H9 (cell line): Measurements from ENCODE around the gene GATD1. TPM values are rescaled to one million over a fixed set of nuclear protein-coding genes. Genes with fewer than 3 reads are reported as not detected.

ENCODE experiments used
- DNase-seq: peaks from one replicate; pipeline ENCODE4 v3.0.0-alpha.2; 2017
- H2AFZ ChIP-seq: one replicate; pipeline ENCODE4 v1.6.1; 2013; ENCODE audit warnings: mild to moderate bottlenecking, low read length, control low read depth, moderate library complexity
- H2AK5ac ChIP-seq: 2 replicates; pipeline ENCODE4 v1.6.1; 2013; ENCODE audit warnings: low read length, control low read depth, mixed read lengths; ENCODE audit not compliant: insufficient read length
- H2BK120ac ChIP-seq: one replicate; pipeline ENCODE4 v1.6.1; 2013; ENCODE audit warnings: low read depth, mild to moderate bottlenecking, low read length, control low read depth, inconsistent platforms; ENCODE audit not compliant: poor library complexity, severe bottlenecking
- H2BK12ac ChIP-seq: 2 replicates; pipeline ENCODE4 v1.6.1; 2013; ENCODE audit warnings: low read length, control low read depth, mixed read lengths, low read depth; ENCODE audit not compliant: insufficient read length
- H2BK15ac ChIP-seq: 2 replicates; pipeline ENCODE4 v1.6.1; 2013; ENCODE audit warnings: low read depth, low read length, control low read depth
- H2BK20ac ChIP-seq: one replicate; pipeline ENCODE4 v1.6.1; 2013; ENCODE audit warnings: low read depth, mild to moderate bottlenecking, low read length, control low read depth, inconsistent platforms; ENCODE audit not compliant: poor library complexity, severe bottlenecking
- H2BK5ac ChIP-seq: 2 replicates; pipeline ENCODE4 v1.6.1; 2013; ENCODE audit warnings: low read length, control low read depth, mixed read lengths; ENCODE audit not compliant: insufficient read length
- H3K14ac ChIP-seq: 2 replicates; pipeline ENCODE4 v1.6.1; 2013; ENCODE audit warnings: low read length, control low read depth; ENCODE audit not compliant: insufficient read depth
- H3K18ac ChIP-seq: 2 replicates; pipeline ENCODE4 v1.6.1; 2013; ENCODE audit warnings: low read depth, mild to moderate bottlenecking, mixed read lengths, low read length, control low read depth; ENCODE audit not compliant: insufficient read length
- H3K23ac ChIP-seq: 2 replicates; pipeline ENCODE4 v1.6.1; 2013; ENCODE audit warnings: low read length, control low read depth, mixed read lengths, low read depth; ENCODE audit not compliant: insufficient read length
- H3K23me2 ChIP-seq: 2 replicates; pipeline ENCODE4 v1.6.1; 2013; ENCODE audit warnings: low read depth, mild to moderate bottlenecking, mixed read lengths, low read length, control low read depth; ENCODE audit not compliant: insufficient read length, poor library complexity, severe bottlenecking
- H3K27ac ChIP-seq: 2 replicates; pipeline ENCODE4 v1.5.1; 2013; ENCODE audit warnings: low read length, control low read depth, mixed read lengths, low read depth; ENCODE audit not compliant: insufficient read length
- H3K27me3 ChIP-seq: 2 replicates; pipeline ENCODE4 v1.6.1; 2013; ENCODE audit warnings: low read length, control low read depth, inconsistent platforms; ENCODE audit not compliant: insufficient read depth
- H3K4ac ChIP-seq: 2 replicates; pipeline ENCODE4 v1.6.1; 2013; ENCODE audit warnings: low read depth, mild to moderate bottlenecking, control low read depth, inconsistent platforms, low read length, moderate library complexity
- H3K4me1 ChIP-seq: 2 replicates; pipeline ENCODE4 v1.6.1; 2013; ENCODE audit warnings: low read length, control low read depth, inconsistent platforms; ENCODE audit not compliant: insufficient read depth
- H3K4me2 ChIP-seq: 2 replicates; pipeline ENCODE4 v1.6.1; 2013; ENCODE audit warnings: low read length, control low read depth, mixed read lengths; ENCODE audit not compliant: insufficient read length, insufficient read depth
- H3K56ac ChIP-seq: 2 replicates; pipeline ENCODE4 v1.6.1; 2013; ENCODE audit warnings: low read depth, mild to moderate bottlenecking, mixed read lengths, low read length, control low read depth; ENCODE audit not compliant: insufficient read length
- H3K79me1 ChIP-seq: 2 replicates; pipeline ENCODE4 v1.6.1; 2013; ENCODE audit warnings: low read depth, mild to moderate bottlenecking, moderate library complexity, low read length, control low read depth, inconsistent platforms; ENCODE audit not compliant: insufficient read depth, poor library complexity, severe bottlenecking
- H3K79me2 ChIP-seq: 2 replicates; pipeline ENCODE4 v1.6.1; 2013; ENCODE audit warnings: low read length, control low read depth, inconsistent platforms; ENCODE audit not compliant: insufficient read depth
- H3K9ac ChIP-seq: 2 replicates; pipeline ENCODE4 v1.6.1; 2013; ENCODE audit warnings: low read length, control low read depth, mixed read lengths; ENCODE audit not compliant: insufficient read length; ENCODE audit errors: extremely low read depth
- H3K9me3 ChIP-seq: one replicate; pipeline ENCODE4 v1.6.1; 2013; ENCODE audit warnings: low read depth, low read length, inconsistent platforms; ENCODE audit not compliant: control insufficient read depth
- H3T11ph ChIP-seq: one replicate; pipeline ENCODE4 v1.6.1; 2013; ENCODE audit warnings: mild to moderate bottlenecking, low read length, control low read depth, inconsistent platforms
- H4K20me1 ChIP-seq: one replicate; pipeline ENCODE4 v1.6.1; 2013; ENCODE audit not compliant: control insufficient read depth, insufficient read length, insufficient read depth
- H4K5ac ChIP-seq: 2 replicates; pipeline ENCODE4 v1.6.1; 2013; ENCODE audit warnings: low read depth, mild to moderate bottlenecking, mixed read lengths, low read length, control low read depth; ENCODE audit not compliant: insufficient read length
- H4K8ac ChIP-seq: replicated peaks from 2 replicates; pipeline ENCODE4 v1.6.1; 2013; ENCODE audit warnings: low read length, control low read depth, mixed read lengths, low read depth; ENCODE audit not compliant: insufficient read length
- H4K91ac ChIP-seq: 2 replicates; pipeline ENCODE4 v1.6.1; 2013; ENCODE audit warnings: low read depth, mild to moderate bottlenecking, moderate library complexity, mixed read lengths, low read length, control low read depth; ENCODE audit not compliant: insufficient read length
- H3K27ac Mint-ChIP-seq, 3 experiments: 2 replicates in 2 of 3; 3 replicates in 1 of 3; pipeline ENCODE4 v1.8.0; 2020 to 2021; ENCODE audit warnings: mixed read lengths in 3 of 3, mild to moderate bottlenecking in 1 of 3, moderate library complexity in 1 of 3
- H3K27me3 Mint-ChIP-seq: 2 replicates; pipeline ENCODE4 v1.8.0; 2021; ENCODE audit warnings: low read depth, mild to moderate bottlenecking, moderate library complexity, mixed read lengths
- H3K36me3 Mint-ChIP-seq, 3 experiments: 2 replicates in 2 of 3; 3 replicates in 1 of 3; pipeline ENCODE4 v1.8.0; 2020 to 2021; ENCODE audit warnings: low read depth in 3 of 3, mixed read lengths in 3 of 3; ENCODE audit not compliant: insufficient read depth in 1 of 3
- H3K4me1 Mint-ChIP-seq, 2 experiments: 2 replicates each; pipeline ENCODE4 v1.8.0; 2020; ENCODE audit warnings: mixed read lengths in 2 of 2
- H3K4me3 Mint-ChIP-seq, 2 experiments: 2 replicates in 1 of 2; 3 replicates in 1 of 2; pipeline ENCODE4 v1.8.0; 2020 to 2021; ENCODE audit warnings: mild to moderate bottlenecking in 2 of 2, mixed read lengths in 2 of 2, moderate library complexity in 1 of 2
- H3K9me3 Mint-ChIP-seq, 2 experiments: 2 replicates in 1 of 2; 3 replicates in 1 of 2; pipeline ENCODE4 v1.8.0; 2020; ENCODE audit warnings: mild to moderate bottlenecking in 2 of 2, mixed read lengths in 2 of 2, moderate library complexity in 1 of 2
- WGBS: extraction: QIAGEN DNeasy Blood & Tissue Kit; methylation state at CpG from one replicate; pipeline ENCODE4 v1.1.7; 2013; ENCODE audit warnings: missing lambda C conversion rate, low lambda C conversion rate, mixed read lengths; ENCODE audit not compliant: insufficient read length; ENCODE audit errors: extremely low coverage; 5-methylcytosine and 5-hydroxymethylcytosine counted together
- total RNA-seq: library from RNA; stranded (reverse); gene quantifications from 2 replicates; pipeline ENCODE4 v1.2.1, GENCODE V29; 2021
- TF ChIP-seq, protein P1 (sequence below): fragments of 200-600 bp; sonication (generic); conservative IDR thresholded peaks from 3 replicates; pipeline ENCODE4 v1.8.0; 2021; ENCODE audit warnings: antibody characterized with exemption, mild to moderate bottlenecking

Gene GATD1
- total RNA-seq, 1 experiment from 2014 or later, result 60.0 TPM

DNA sequence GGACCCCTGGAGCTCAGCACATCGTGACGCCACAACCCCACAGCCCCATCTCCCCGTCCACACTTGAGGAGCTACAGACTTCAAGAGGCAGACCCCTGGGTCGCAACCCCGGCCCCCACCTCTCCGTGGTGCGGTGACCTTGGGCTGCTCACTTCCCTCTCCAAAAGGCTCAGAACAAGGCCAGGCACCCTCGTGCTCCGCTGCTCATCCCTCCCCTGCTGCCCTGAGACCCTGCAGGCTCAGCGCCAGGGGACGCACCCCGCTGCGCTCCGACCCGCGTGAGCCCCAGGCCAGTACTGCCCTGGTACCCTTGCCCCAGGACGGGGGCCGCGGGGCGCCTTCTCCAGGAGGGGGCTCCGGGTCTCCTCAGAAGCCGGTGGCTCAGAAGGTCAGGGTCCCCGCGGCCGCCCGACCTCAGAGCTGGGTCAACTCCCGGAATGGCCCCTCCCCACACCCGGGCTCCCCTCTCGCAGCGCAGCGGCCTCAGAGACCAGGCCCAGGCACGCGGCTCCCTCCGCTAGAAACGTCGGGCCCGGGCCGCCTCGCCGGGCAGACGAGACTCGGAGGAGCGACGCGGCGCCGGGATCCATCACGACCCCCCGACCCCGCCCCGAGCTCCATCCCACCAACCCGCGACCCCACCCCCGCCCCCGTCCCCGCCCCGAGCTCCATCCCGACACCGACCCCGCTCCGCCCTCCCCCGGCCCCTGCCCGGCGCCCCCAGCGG is 563 bp downstream of the GATD1 start:
- H3K23ac ChIP-seq, result no peak overlapping the region

More for the DNA sequence above, 563 bp downstream of the GATD1 start:
- peak overlapping the region; percentile 82 to 91 for H3K4me3 Mint-ChIP-seq
- no peaks in the 10 kb centered on the region; the same call in 1 of the 2 replicates for H3K4me1 ChIP-seq
- no peak overlapping the region for H4K91ac ChIP-seq
- H3K4ac ChIP-seq, result no peak overlapping the region
- no peak overlapping the region for H2BK20ac ChIP-seq
- H3K79me2 ChIP-seq, result peaks cover 4% of the 10 kb centered on the region; the same call in 1 of the 2 replicates
- H3K18ac ChIP-seq, result peak overlapping the region; percentile 1
- no peak overlapping the region for H2BK120ac ChIP-seq
- peaks cover 4 to 17% (median 13%) of the 10 kb centered on the region in 3 experiments; a peak in 6 of 7 replicates for H3K36me3 Mint-ChIP-seq
- H3K4me2 ChIP-seq, result peak overlapping the region; percentile 78
- H3K27me3 ChIP-seq, result no peaks in the 10 kb centered on the region
- no peaks in the 10 kb centered on the region for H4K20me1 ChIP-seq
- TF ChIP-seq, protein P1, sequence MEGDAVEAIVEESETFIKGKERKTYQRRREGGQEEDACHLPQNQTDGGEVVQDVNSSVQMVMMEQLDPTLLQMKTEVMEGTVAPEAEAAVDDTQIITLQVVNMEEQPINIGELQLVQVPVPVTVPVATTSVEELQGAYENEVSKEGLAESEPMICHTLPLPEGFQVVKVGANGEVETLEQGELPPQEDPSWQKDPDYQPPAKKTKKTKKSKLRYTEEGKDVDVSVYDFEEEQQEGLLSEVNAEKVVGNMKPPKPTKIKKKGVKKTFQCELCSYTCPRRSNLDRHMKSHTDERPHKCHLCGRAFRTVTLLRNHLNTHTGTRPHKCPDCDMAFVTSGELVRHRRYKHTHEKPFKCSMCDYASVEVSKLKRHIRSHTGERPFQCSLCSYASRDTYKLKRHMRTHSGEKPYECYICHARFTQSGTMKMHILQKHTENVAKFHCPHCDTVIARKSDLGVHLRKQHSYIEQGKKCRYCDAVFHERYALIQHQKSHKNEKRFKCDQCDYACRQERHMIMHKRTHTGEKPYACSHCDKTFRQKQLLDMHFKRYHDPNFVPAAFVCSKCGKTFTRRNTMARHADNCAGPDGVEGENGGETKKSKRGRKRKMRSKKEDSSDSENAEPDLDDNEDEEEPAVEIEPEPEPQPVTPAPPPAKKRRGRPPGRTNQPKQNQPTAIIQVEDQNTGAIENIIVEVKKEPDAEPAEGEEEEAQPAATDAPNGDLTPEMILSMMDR, result no peak
- peak overlapping the region; percentile 53 to 88 (median 59); a peak in 6 of 7 replicates for H3K27ac Mint-ChIP-seq
- H3K14ac ChIP-seq, result peak overlapping the region; percentile 16; the same call in 1 of the 2 replicates
- no peak overlapping the region for H3K56ac ChIP-seq
- no peak overlapping the region for H4K5ac ChIP-seq
- H3K27me3 Mint-ChIP-seq, result no peaks in the 10 kb centered on the region
- H2BK15ac ChIP-seq, result no peak overlapping the region
- no peak overlapping the region for H4K8ac ChIP-seq
- H3K9me3 ChIP-seq, result no peaks in the 10 kb centered on the region
- peak; percentile 83 for DNase-seq
- no peaks in the 10 kb centered on the region for H3K9me3 Mint-ChIP-seq
- no peak overlapping the region for H2BK5ac ChIP-seq
- H2AFZ ChIP-seq, result no peak overlapping the region
- H2AK5ac ChIP-seq, result no peak overlapping the region
- no peak overlapping the region for H2BK12ac ChIP-seq
- peak overlapping the region; percentile 55 for H3K9ac ChIP-seq
- H3K27ac ChIP-seq, result no peak overlapping the region
- peaks cover 19 to 27% of the 10 kb centered on the region in 2 experiments for H3K4me1 Mint-ChIP-seq
- H3T11ph ChIP-seq, result no peak overlapping the region
- no CpG with 5 or more reads among the region's 65 CpGs for WGBS
- peaks cover 17% of the 10 kb centered on the region for H3K23me2 ChIP-seq
- peaks cover 12% of the 10 kb centered on the region for H3K79me1 ChIP-seq
